NB4 (cell line): ENCODE data around the gene APEH.
A peak's percentile ranks its signal among the peaks of the same experiment; 100 is the strongest.

ENCODE experiments used
- DNase-seq: peaks from one replicate; pipeline ENCODE4 v3.0.0; 2010; ENCODE audit warnings: low read depth
- H3K4me3 ChIP-seq: one replicate; pipeline ENCODE4 v1.5.1; 2011; ENCODE audit warnings: mild to moderate bottlenecking, low read depth, low read length, moderate library complexity
- CTCF ChIP-seq: IDR thresholded peaks from one replicate; pipeline ENCODE4 v1.5.1; 2012; ENCODE audit warnings: low read depth, low read length
- MAX ChIP-seq: IDR thresholded peaks from 2 replicates; pipeline ENCODE4 v1.6.1; 2011; ENCODE audit warnings: low read depth, low read length
- MYC ChIP-seq: IDR thresholded peaks from 2 replicates; pipeline ENCODE4 v1.6.1; 2011; ENCODE audit warnings: low read depth, low read length
- POLR2A ChIP-seq: IDR thresholded peaks from 2 replicates; pipeline ENCODE4 v1.6.1; 2011; ENCODE audit warnings: mild to moderate bottlenecking; ENCODE audit not compliant: insufficient read length; ENCODE audit errors: extremely low read depth

Gene APEH

GRCh38 chr3:49670940-49671290 lies 3.2 kb upstream of the APEH start:
- no peak for DNase-seq
- no peak overlapping the region for H3K4me3 ChIP-seq
- no peak for TF ChIP-seq POLR2A
- no peak for TF ChIP-seq CTCF
- TF ChIP-seq MAX, result no peak
- no peak for TF ChIP-seq MYC

GRCh38 chr3:49671291-49672288 lies 2.6 kb upstream of the APEH start:
- TF ChIP-seq MAX, result no peak
- no peak for TF ChIP-seq POLR2A
- peak; percentile 82 for TF ChIP-seq CTCF
- peak; percentile 18; the same call in 1 of the 2 replicates for TF ChIP-seq MYC
- H3K4me3 ChIP-seq, result no peak overlapping the region
- DNase-seq, result peak; percentile 77

- TF ChIP-seq CTCF (no peak), MYC (no peak), POLR2A (no peak), MAX (peak; percentile 44)
- DNase-seq, result peak; percentile 67
- peak overlapping the region; percentile 90 for H3K4me3 ChIP-seq
Measured at GRCh38 chr3:49673121-49673714, 933 bp upstream of the APEH start.

GRCh38 chr3:49674497-49674983 lies 389 bp downstream of the APEH start:
- peak overlapping the region; percentile 90 for H3K4me3 ChIP-seq
- no peak for DNase-seq
- no peak for TF ChIP-seq MAX
- TF ChIP-seq MYC, result peak; percentile 8; the same call in 1 of the 2 replicates
- TF ChIP-seq CTCF, result no peak
- no peak for TF ChIP-seq POLR2A

- H3K4me3 ChIP-seq, result no peak overlapping the region
- TF ChIP-seq CTCF, result no peak
- no peak for TF ChIP-seq MAX
- TF ChIP-seq MYC, result no peak
- no peak for TF ChIP-seq POLR2A
- DNase-seq, result no peak
Measured at GRCh38 chr3:49675912-49676311, 1.8 kb downstream of the APEH start.
